Stimulated activated CD4-positive, alpha-beta T cell treated with anti-CD3 and anti-CD28 coated beads, TNF-alpha, amount 100 ng/mL, for 48 hours (primary cell): ENCODE data around the gene MIPEP.

Experiments
- DNase-seq, 3 donors: peaks; one replicate each; pipeline ENCODE4 v3.0.0-alpha.2; 2020; ENCODE audit warnings: low read depth in 3 of 3

Gene MIPEP

DNA sequence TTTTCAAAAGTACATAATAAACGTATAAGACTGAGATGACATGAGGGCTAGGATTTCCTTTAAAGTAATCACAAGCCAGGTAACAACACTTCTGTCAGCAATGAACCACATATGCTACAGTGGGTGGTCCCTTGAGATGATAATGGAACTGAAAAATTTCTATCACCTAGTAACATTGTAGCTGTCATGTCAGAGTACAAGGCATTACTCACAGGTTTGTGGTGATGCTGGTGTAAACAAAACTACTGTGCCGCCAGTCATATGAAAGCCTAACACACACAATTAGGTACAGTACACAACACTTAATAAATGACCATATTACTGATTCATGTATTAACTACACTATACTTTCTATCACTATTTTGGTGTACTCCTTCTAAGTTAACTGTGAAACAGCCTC is 36.8 kb downstream of the MIPEP start:
- DNase-seq: no peak

- DNase-seq: no peak
These were observed 38.1 kb downstream of the MIPEP start for GRCh38 chr13:23851106-23851505.

- no peak for DNase-seq
These were observed 39.1 kb downstream of the MIPEP start for GRCh38 chr13:23850134-23850533.

DNA sequence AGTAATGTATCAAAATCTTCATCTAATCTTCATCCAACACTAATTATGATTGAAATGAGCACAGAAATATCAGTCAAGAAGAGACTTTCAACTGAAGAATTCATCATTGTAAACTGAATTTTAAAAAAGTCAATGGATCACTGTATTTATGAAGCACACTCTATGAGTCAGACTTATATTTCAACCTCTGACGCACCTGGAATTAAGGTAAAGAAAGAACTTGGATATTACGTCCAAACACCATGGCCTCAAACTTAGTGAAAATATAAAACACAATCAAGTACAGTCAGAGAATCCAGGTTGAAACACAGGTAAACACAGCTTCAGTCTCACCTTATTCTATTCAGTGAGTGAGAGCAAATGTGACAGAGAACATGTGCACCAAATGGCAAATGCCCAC is 39.5 kb downstream of the MIPEP start:
- DNase-seq: no peak

- no peak for DNase-seq
These were observed 40.5 kb downstream of the MIPEP start for GRCh38 chr13:23848646-23849141.

GRCh38 chr13:23848019-23848418 is 41.2 kb downstream of the MIPEP start:
- no peak for DNase-seq

DNA sequence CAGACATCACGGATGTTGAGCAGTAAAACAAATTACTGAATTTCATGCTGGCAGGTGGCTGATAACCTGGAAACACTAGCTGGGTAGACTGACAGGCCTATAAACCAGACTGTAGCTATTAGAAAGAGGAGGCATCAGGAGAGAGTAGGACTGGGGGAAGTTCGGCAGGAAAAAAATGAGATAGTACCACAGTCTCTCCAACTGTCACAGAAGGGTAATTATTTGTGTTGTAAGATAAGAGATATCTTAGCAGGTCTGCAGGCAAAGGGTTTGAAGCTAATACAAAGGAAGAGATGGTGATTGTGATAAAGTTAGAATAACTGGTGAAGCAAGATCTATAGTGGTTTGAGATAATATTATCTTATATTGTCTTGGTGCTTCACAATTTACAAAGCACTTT is 41.7 kb downstream of the MIPEP start:
- no peak for DNase-seq

DNA sequence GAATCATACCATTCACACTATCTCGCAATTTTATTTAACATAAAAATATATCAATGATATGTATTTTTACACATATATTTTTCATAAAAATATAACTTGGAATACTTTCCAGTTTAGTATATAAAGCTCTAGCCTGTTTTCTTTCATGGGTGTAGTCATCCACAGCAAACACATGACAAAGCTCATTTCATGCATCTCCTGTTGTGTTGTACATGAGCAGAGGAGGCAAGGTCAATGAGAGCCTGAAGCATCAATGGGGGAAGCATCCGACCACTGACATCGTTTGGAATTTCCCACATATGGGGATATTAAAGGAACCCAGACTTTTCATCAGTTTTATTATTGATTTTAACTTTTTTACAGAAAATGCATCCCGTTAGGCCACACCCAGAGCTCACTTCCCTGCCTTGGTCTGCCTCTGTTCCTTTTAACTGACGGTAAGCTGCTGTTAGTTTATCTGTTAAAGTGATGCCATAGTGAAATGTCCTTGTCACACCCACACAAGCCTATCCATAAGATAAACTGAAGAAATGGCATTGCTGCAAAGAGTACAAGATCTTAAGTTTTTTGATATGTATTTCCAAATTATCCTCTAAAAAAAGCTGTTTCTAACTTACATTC is 44.0 kb downstream of the MIPEP start:
- no peak for DNase-seq

GRCh38 chr13:23844132-23844531 is 45.1 kb downstream of the MIPEP start:
- no peak for DNase-seq

- DNase-seq: no peak
These were observed 45.8 kb downstream of the MIPEP start for GRCh38 chr13:23843436-23843835.

DNA sequence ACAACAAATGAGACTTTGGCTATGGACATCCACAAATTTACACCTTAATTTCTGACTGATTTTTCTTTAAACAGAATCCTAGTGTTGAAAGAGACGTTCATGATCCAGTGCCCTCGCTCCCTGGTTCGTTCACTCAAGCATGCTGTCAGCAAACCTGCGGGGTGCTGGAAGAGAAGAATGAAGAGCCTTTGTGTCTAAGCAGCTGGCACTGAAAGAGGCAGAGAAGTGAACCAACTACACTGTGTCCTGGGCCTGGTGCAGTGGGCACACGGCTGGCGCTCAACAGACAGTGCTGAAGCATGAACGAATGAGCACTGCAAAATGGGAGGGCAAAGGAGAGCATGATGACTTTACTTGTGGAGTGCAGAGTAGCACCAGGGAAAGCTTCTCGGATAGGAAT is 46.8 kb downstream of the MIPEP start:
- DNase-seq: no peak

DNA sequence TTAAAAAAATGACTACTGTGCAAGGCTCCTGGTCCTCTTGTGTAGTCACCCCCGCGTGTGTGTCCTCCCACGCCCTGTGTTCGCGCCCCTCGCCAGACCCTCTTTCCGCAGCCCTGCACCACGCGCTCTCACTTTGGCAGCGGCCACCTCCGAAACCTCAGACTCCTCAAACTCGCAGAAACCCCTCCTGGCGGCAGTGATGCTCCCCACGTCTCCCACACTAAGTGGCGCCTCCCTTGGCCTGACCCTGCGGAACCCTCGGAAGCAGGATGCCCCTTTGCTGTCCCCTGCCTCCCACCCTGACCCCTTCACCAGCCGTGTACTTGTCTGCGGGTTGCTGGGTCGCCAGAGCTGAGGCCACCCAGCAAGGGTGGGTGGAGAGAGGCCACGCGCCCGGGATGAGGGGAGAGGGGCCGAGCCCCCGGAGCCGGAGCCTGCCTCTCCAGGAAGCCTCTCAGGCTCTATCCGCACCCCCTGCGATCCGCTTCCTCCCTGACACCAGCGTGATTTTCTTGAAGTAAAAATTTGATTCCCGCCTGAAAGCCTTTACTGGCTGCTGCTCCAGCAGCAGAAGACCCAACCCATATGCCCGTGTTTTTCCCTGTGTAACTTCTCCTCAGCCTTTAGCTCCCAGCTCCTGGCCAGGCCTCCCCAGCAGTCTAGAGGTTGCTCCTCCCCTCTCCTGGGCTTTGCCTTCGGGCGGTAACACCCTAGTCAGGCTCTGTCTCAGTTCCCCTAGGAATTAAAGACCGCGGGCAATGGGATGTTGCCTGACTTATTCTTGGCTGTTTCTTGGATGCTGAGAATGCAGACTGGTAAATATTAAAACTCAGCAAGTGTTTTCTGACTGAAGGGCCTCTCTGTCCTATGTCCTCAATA is 55.2 kb downstream of the MIPEP start:
- DNase-seq: no peak

- DNase-seq: no peak
These were observed 60.3 kb downstream of the MIPEP start for GRCh38 chr13:23828866-23829265.

DNA sequence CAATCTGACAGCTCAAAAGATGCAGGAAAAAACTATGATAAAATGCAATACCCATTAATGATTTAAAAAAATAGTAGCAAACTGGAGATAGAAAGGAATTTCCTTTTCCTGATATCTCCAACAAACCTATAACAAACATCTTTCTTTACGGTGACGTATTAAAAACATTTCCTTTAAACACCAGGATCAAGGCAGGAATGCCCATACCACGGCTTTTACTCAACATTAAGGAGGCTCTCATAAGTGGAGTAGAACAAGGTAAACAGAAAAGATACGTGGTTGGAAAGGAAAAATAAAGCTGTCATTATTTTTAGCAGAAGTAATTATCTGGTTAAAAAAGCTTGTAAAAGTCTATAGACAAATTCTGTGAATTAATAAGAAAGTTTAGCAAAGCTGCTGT is 61.1 kb downstream of the MIPEP start:
- DNase-seq: no peak

GRCh38 chr13:23825179-23825578 is 64.0 kb downstream of the MIPEP start:
- DNase-seq: no peak

DNA sequence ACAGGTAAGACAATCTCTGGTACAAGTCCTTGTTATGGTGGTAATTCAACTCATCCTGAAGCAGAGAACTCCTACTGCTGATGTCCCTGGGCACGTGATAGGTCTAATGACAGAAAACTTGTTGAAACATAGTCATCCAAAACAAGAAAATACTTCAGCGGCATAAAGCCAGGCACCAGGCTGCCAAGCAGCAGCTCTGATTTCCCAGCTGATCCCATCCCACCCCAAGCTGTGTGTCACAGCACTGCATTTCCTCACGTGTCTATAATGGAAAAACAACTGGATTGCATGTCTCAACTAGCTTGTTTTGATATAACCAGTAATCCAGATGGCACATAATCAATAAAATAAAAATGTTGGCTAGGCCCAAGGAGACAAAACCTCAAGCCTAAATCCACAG is 64.8 kb downstream of the MIPEP start:
- DNase-seq: no peak

DNA sequence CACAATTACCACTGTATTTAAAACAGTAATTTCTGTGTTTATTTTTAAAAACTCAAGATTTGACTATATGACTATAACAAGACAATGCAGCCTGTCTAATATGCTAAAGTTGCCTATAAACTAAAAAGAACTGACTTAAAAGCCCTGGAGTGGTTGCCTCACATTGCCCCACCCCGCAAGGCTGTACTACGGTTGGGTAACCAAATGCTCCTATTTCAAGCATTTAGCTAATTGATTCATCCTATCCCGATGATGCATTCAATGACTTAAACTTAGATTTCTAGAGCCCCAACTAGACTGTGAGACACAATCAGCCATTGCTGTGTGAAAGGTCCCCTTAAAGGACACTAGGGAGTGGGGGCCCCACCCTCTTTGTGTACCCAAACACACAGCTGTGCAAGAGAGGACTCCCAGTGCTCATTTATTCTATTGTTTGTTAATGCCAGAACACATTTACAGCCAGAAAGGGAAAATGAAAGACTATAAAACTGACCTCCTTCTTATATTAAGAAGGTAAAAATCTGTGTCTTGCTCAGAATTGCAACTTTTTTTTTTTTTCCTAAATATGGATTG is 66.9 kb downstream of the MIPEP start:
- no peak for DNase-seq

DNA sequence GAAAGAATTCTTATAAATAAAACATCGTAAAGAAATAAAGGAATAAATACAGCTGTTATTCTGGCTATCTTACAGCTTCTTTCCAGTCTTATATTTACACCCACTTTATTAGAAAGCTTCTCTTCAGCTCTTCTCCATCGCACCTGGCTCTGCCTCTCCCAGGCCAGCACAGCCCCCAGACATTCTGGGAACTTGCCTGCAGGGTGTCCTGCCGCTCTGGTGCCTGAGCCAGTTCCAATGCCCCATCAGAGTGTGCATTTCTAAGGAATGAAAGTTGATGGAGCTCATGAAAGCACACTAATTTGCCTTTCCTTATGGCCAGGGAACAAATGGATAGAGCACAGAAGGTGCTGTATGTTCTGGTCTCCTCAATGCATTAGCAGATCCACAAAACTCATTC is 68.7 kb downstream of the MIPEP start:
- no peak for DNase-seq

- no peak for DNase-seq
These were observed 71.4 kb downstream of the MIPEP start for GRCh38 chr13:23817830-23818229.

- no peak for DNase-seq
These were observed 72.1 kb downstream of the MIPEP start for GRCh38 chr13:23817136-23817535.

DNA sequence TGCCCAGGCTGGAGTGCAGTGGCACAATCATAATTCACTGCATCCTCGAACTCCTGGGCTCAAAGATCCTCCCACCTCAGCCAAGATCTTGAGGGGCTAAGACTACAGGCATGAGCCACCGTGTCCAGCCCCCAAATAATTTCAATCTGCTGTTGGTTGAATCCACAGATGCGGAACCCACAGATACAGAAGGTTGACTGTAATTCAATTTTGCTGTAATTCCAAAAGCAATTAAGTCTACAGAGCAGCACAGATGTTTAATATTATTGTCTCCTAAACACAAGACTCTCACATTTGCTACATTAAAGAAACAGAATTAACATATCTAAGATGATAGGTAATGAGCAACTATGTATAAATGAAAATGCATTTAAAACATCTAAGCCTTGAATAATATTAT is 75.6 kb downstream of the MIPEP start:
- DNase-seq: no peak

DNA sequence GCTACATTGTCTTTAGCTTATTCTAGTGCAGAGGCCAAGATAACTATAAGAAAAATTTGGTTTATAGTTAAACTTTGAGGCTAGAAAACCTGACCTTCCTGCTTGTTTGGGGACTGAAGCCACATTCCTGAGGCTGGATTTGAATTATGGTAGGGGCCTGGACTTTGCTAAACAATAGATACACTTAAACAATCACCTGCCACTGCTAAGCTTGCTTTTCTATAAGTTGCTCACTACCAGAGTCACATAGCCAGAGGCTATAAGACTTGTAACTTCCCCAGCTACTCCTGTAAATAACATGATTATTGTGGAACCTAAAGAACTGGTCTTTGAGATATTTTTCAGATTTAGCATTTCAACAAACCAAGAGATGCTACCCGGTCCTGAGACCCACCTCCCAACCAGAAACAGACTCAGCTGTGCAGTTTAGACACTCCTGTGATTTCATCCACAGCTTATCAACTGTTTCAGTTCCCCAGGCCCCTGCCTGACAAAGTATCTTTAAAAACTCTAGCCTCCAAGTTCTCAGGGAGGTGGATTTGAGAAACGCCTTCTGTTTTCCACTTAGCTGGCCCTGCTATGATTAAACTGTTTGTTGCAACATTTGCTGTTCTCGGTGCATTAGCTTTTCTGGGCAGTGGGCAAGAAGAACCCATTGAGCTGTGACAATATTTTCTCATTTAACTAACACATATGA is 77.7 kb downstream of the MIPEP start:
- no peak for DNase-seq
